GM04503 (cell line): Measurements from ENCODE around the gene HPCAL1.
"Not testable (repeated sequence)": the region's sequence is repeated elsewhere in the genome, so short reads cannot be mapped to it uniquely, and the experiment has no call there.

Experiments
- DNase-seq: peaks from one replicate; pipeline ENCODE4 v3.0.0-alpha.2; 2012; ENCODE audit warnings: low read depth

HPCAL1 gene

GRCh38 chr2:10302479-10303180, at the start of gene HPCAL1:
Gene HPCAL1, plus strand, starts transcription at chr2:10302904. Its CDS starts 116,854 bp downstream, at chr2:10419758.
- DNase-seq = no peak

- no peak for DNase-seq
Measured at GRCh38 chr2:10253596-10254372, 48.9 kb upstream of the HPCAL1 start.

GRCh38 chr2:10254373-10255188, 48.1 kb upstream of the HPCAL1 start:
- DNase-seq = no peak

GRCh38 chr2:10255189-10256030, 47.3 kb upstream of the HPCAL1 start:
- DNase-seq = no peak

- DNase-seq = no peak
Measured at GRCh38 chr2:10256031-10256514, 46.6 kb upstream of the HPCAL1 start.

- no peak for DNase-seq
Measured at GRCh38 chr2:10256515-10257031, 46.1 kb upstream of the HPCAL1 start.

- no peak for DNase-seq
Measured at GRCh38 chr2:10257036-10257435, 45.7 kb upstream of the HPCAL1 start.

GRCh38 chr2:10257500-10258147, 45.1 kb upstream of the HPCAL1 start:
- DNase-seq = no peak

GRCh38 chr2:10258326-10258725, 44.4 kb upstream of the HPCAL1 start:
- no peak for DNase-seq

- DNase-seq = no peak
Measured at GRCh38 chr2:10258726-10259125, 44.0 kb upstream of the HPCAL1 start.

- DNase-seq = no peak
Measured at GRCh38 chr2:10260130-10260529, 42.6 kb upstream of the HPCAL1 start.

- DNase-seq = not testable (repeated sequence)
Measured at GRCh38 chr2:10263526-10263925, 39.2 kb upstream of the HPCAL1 start.

- no peak for DNase-seq
Measured at GRCh38 chr2:10264506-10265328, 38.0 kb upstream of the HPCAL1 start.

GRCh38 chr2:10265329-10266132, 37.2 kb upstream of the HPCAL1 start:
- no peak for DNase-seq

- DNase-seq = no peak
Measured at GRCh38 chr2:10266133-10266620, 36.5 kb upstream of the HPCAL1 start.

- DNase-seq = no peak
Measured at GRCh38 chr2:10267036-10267435, 35.7 kb upstream of the HPCAL1 start.

- DNase-seq = no peak
Measured at GRCh38 chr2:10267551-10268465, 34.9 kb upstream of the HPCAL1 start.

- no peak for DNase-seq
Measured at GRCh38 chr2:10269291-10269690, 33.4 kb upstream of the HPCAL1 start.
